ENCODE measurements around the gene ANKFN1. TPM values are rescaled to one million over a fixed set of nuclear protein-coding genes. Genes with fewer than 3 reads are reported as not detected.

ANKFN1 gene
- polyA plus RNA-seq, 2 donors: 0.08 to 0.09 TPM

DNA sequence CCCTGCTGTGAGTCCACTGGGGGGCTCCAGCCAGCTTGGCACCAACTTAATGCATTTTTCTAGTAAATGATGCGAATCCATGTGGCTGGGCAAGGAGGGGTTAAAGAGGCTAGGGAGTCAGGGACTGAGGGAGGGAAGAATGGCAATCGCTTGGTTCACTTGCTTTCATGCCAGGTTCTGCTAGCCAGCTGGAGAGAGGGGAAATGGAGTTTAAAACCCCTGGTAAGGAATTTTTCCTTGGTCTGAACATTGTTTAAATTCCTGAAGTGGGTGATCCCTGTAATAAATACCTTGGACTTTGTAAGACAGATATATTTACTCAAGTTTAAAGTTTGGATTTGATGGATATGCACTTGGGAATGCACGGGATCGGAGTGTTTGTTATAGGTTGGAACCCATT lies 22.8 kb downstream of the ANKFN1 start:
- H3K36me3 ChIP-seq (ENCODE audit: control insufficient read depth in 2 of 2, insufficient read depth in 2 of 2, low read length in 1 of 2): no peaks in the 10 kb centered on the region
- no peak overlapping the region for H3K4me3 ChIP-seq (ENCODE audit: low read depth in 1 of 2, low read length in 2 of 2)
- H3K27ac ChIP-seq (ENCODE audit: low read depth in 2 of 2, low read length in 1 of 2): no peak overlapping the region
- no peaks in the 10 kb centered on the region for H3K9me3 ChIP-seq (ENCODE audit: control insufficient read depth in 2 of 2, insufficient read depth in 1 of 2, low read depth in 1 of 2, low read length in 1 of 2)
- H3K27me3 ChIP-seq (ENCODE audit: control insufficient read depth in 1 of 2, insufficient read depth in 2 of 2, low read length in 2 of 2): no peaks in the 10 kb centered on the region
- peaks cover 3 to 6% of the 10 kb centered on the region in 2 donors for H3K4me1 ChIP-seq (ENCODE audit: control insufficient read depth in 2 of 2, insufficient read depth in 2 of 2, low read length in 1 of 2)
- 58 to 65% methylated on average over 4 of the region's 4 CpGs for WGBS, 2 donors

DNA sequence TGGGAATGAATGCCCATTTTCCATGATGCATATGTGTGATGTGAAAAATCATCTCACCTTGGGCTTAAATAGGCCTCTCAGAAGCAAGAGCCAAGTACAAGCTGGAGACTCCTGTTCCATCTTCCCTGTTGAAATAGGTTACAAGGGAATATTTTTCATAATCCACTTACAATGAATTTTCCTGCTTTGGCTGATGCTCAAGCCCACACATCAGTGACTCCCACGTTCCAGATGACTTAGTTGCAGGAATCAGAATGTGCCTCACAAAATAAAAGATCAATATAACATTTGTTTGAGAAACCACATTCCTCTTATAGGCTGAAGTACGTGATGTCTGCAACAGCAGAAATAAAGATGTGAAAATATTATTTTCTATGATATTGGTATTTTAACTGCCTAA lies 24.1 kb downstream of the ANKFN1 start:
- Histone ChIP-seq H3K27me3 (ENCODE audit: control insufficient read depth in 1 of 2, insufficient read depth in 2 of 2, low read length in 2 of 2) (no peaks in the 10 kb centered on the region), H3K9me3 (ENCODE audit: control insufficient read depth in 2 of 2, insufficient read depth in 1 of 2, low read depth in 1 of 2, low read length in 1 of 2) (no peaks in the 10 kb centered on the region), H3K4me3 (ENCODE audit: low read depth in 1 of 2, low read length in 2 of 2) (no peak overlapping the region), H3K4me1 (ENCODE audit: control insufficient read depth in 2 of 2, insufficient read depth in 2 of 2, low read length in 1 of 2) (peaks cover 3 to 6% of the 10 kb centered on the region in 2 donors), H3K36me3 (ENCODE audit: control insufficient read depth in 2 of 2, insufficient read depth in 2 of 2, low read length in 1 of 2) (no peaks in the 10 kb centered on the region), H3K27ac (ENCODE audit: low read depth in 2 of 2, low read length in 1 of 2) (no peak overlapping the region)
- 52 to 73% methylated on average over 2 of the region's 2 CpGs for WGBS, 2 donors

DNA sequence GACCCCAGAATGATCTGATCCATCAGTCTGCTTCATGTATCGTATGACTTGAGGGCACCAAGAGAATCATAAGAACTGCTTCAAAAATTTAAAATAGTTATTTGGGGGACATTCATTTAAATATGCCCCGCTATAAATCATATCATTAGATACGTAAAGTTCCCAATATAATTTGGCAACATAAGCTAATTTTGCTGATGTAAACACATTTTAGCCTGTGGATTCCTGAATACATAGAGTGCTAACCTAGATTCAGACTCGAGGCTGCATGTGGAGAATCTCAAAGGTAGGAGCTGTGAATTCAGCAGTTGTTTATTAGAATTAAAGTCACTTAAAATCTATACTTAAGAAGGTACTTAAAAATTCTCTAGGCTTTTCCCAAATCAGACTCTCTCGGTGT lies 24.9 kb downstream of the ANKFN1 start:
- Histone ChIP-seq H3K4me3 (ENCODE audit: low read depth in 1 of 2, low read length in 2 of 2) (no peak overlapping the region), H3K27ac (ENCODE audit: low read depth in 2 of 2, low read length in 1 of 2) (no peak overlapping the region), H3K36me3 (ENCODE audit: control insufficient read depth in 2 of 2, insufficient read depth in 2 of 2, low read length in 1 of 2) (no peaks in the 10 kb centered on the region), H3K9me3 (ENCODE audit: control insufficient read depth in 2 of 2, insufficient read depth in 1 of 2, low read depth in 1 of 2, low read length in 1 of 2) (no peaks in the 10 kb centered on the region), H3K4me1 (ENCODE audit: control insufficient read depth in 2 of 2, insufficient read depth in 2 of 2, low read length in 1 of 2) (peaks cover 3 to 6% of the 10 kb centered on the region in 2 donors), H3K27me3 (ENCODE audit: control insufficient read depth in 1 of 2, insufficient read depth in 2 of 2, low read length in 2 of 2) (no peaks in the 10 kb centered on the region)
- 89 to 90% methylated on average over 5 of the region's 5 CpGs for WGBS, 2 donors

DNA sequence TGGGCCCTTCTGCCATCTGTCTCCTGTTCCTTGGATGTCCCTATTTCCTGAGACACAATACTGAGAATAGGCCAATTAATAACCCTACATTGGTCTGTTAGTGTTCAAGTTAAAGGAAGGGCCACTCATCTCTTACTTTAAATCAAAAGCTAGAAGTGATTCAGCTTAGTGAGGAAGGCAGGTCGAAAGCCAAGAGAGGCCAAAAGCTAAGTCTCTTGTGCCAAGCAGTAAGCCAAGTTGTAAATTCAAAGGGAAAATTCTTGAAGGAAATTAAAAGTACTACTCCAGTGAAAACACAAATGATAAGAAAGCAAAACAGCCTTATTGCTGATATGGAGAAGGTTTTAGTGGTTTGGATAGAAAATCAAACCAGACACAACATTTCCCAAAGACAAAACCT lies 28.8 kb downstream of the ANKFN1 start:
- H3K36me3 ChIP-seq (ENCODE audit: control insufficient read depth in 2 of 2, insufficient read depth in 2 of 2, low read length in 1 of 2): no peaks in the 10 kb centered on the region
- H3K4me3 ChIP-seq (ENCODE audit: low read depth in 1 of 2, low read length in 2 of 2): no peak overlapping the region
- H3K27me3 ChIP-seq (ENCODE audit: control insufficient read depth in 1 of 2, insufficient read depth in 2 of 2, low read length in 2 of 2): no peaks in the 10 kb centered on the region
- WGBS, 2 donors: 72 to 74% methylated on average over 1 of the region's 1 CpG
- H3K4me1 ChIP-seq (ENCODE audit: control insufficient read depth in 2 of 2, insufficient read depth in 2 of 2, low read length in 1 of 2): no peaks in the 10 kb centered on the region
- no peak overlapping the region for H3K27ac ChIP-seq (ENCODE audit: low read depth in 2 of 2, low read length in 1 of 2)
- no peaks in the 10 kb centered on the region for H3K9me3 ChIP-seq (ENCODE audit: control insufficient read depth in 2 of 2, insufficient read depth in 1 of 2, low read depth in 1 of 2, low read length in 1 of 2)

DNA sequence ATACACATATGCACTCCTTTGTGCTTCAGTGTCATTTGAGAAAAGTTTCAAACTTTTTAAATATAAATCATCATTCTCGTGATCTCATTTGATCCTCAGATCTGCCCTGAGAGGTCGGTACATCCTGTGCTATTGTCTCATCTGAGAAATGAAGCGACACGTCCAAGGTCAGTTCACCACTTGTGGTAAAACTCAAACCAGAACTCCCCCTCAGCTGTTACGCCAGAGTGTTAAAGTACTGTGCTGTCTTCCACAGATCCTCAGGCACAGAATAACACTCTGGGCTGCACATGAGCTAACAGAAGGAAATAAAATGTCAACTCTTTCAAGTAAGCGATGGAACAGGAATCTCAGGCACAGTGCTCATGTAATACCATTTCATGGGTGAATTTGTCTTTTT lies 31.4 kb downstream of the ANKFN1 start:
- H3K9me3 ChIP-seq (ENCODE audit: control insufficient read depth in 2 of 2, insufficient read depth in 1 of 2, low read depth in 1 of 2, low read length in 1 of 2): no peaks in the 10 kb centered on the region
- no peaks in the 10 kb centered on the region for H3K27me3 ChIP-seq (ENCODE audit: control insufficient read depth in 1 of 2, insufficient read depth in 2 of 2, low read length in 2 of 2)
- no peaks in the 10 kb centered on the region for H3K4me1 ChIP-seq (ENCODE audit: control insufficient read depth in 2 of 2, insufficient read depth in 2 of 2, low read length in 1 of 2)
- WGBS, 2 donors: 74 to 84% methylated on average over 6 of the region's 6 CpGs
- no peak overlapping the region for H3K27ac ChIP-seq (ENCODE audit: low read depth in 2 of 2, low read length in 1 of 2)
- no peak overlapping the region for H3K4me3 ChIP-seq (ENCODE audit: low read depth in 1 of 2, low read length in 2 of 2)
- H3K36me3 ChIP-seq (ENCODE audit: control insufficient read depth in 2 of 2, insufficient read depth in 2 of 2, low read length in 1 of 2): no peaks in the 10 kb centered on the region

DNA sequence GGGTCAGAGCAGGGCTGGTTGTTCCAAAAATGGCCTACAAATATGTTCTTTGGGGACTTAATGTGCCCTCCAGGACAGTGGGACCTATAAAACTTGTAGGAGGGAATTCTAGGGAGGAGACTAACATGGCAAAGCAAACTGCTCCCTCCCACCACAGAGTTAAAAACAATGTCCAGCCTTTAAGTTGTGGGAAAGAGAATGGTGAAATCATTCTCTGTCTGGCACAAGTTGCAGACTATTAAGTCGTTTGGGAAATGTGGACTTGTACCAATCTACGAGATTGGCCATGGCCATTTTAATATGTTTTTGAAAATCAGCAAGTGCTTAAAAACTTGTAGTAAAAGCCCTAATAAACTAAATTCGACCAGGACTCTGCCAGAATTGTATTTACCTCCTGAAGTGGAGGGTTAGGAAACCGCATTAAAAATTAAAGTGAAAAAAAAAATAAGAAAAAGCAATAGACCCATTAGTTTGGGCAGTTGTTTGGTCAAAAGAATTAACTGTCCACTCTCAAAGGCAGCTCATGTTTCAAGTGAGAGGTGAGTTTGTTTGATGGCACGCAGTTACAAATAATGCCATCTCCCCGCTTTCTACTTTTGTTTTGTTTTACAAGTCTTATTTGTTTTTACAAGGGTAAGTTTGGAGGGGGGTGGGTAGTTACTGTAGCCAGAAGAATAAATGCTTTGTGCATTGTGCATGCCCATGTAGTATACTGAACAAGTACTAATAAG lies 32.4 kb downstream of the ANKFN1 start:
- H3K27me3 ChIP-seq (ENCODE audit: control insufficient read depth in 1 of 2, insufficient read depth in 2 of 2, low read length in 2 of 2): no peaks in the 10 kb centered on the region
- no peaks in the 10 kb centered on the region for H3K9me3 ChIP-seq (ENCODE audit: control insufficient read depth in 2 of 2, insufficient read depth in 1 of 2, low read depth in 1 of 2, low read length in 1 of 2)
- WGBS, 2 donors: 62 to 71% methylated on average over 6 of the region's 6 CpGs
- no peaks in the 10 kb centered on the region for H3K36me3 ChIP-seq (ENCODE audit: control insufficient read depth in 2 of 2, insufficient read depth in 2 of 2, low read length in 1 of 2)
- H3K4me3 ChIP-seq (ENCODE audit: low read depth in 1 of 2, low read length in 2 of 2): no peak overlapping the region
- no peaks in the 10 kb centered on the region for H3K4me1 ChIP-seq (ENCODE audit: control insufficient read depth in 2 of 2, insufficient read depth in 2 of 2, low read length in 1 of 2)
- no peak overlapping the region for H3K27ac ChIP-seq (ENCODE audit: low read depth in 2 of 2, low read length in 1 of 2)

DNA sequence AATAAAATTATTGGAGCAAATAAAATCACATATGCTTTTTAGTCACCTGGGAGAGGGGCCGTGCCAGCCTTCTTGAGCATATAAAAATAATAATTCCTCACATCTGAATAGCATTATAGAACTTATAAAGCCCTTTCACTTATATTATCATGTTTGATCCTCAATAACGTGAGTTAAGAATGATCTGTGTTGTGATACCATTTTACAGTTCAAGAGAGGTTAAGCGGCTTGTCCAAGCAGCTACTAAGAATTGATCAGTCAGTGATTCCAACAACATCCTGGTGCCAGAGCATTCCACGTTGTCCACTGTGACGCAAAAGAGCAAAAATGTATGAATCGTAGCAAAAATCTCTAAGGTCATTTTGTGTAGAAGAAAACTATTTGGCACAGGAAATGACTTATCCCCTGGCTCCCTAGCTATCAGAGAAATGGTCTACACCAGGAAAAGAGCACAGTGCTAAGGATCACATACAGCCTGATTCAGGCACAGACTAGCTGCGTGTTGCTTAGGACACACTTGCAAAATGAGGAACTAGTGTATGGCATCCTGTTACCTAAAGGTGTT lies 33.0 kb downstream of the ANKFN1 start:
- no peak overlapping the region for H3K27ac ChIP-seq (ENCODE audit: low read depth in 2 of 2, low read length in 1 of 2)
- 81 to 83% methylated on average over 7 of the region's 7 CpGs for WGBS, 2 donors
- H3K27me3 ChIP-seq (ENCODE audit: control insufficient read depth in 1 of 2, insufficient read depth in 2 of 2, low read length in 2 of 2): no peaks in the 10 kb centered on the region
- no peak overlapping the region for H3K4me3 ChIP-seq (ENCODE audit: low read depth in 1 of 2, low read length in 2 of 2)
- no peaks in the 10 kb centered on the region for H3K4me1 ChIP-seq (ENCODE audit: control insufficient read depth in 2 of 2, insufficient read depth in 2 of 2, low read length in 1 of 2)
- H3K9me3 ChIP-seq (ENCODE audit: control insufficient read depth in 2 of 2, insufficient read depth in 1 of 2, low read depth in 1 of 2, low read length in 1 of 2): no peaks in the 10 kb centered on the region
- H3K36me3 ChIP-seq (ENCODE audit: control insufficient read depth in 2 of 2, insufficient read depth in 2 of 2, low read length in 1 of 2): no peaks in the 10 kb centered on the region

DNA sequence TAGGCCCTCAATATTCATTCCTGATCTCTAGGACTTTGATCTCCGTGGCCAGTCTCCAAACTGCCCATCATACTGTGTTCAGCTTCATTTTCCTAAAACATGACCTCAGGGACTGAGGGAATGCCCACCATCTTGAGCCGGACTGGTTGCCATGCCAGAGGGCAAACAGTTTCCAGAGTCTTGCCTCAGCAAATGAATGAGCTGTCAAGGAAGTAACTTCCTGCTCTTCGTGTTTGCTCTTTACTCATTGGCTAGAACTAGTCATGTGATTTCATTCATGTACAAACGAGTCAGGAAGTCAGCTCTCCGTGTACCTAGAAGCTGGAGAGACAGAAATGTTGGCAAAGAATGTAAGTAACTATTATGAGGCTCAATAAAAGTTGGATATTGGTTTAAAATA lies 50.2 kb downstream of the ANKFN1 start:
- no peak overlapping the region for H3K4me3 ChIP-seq (ENCODE audit: low read depth in 1 of 2, low read length in 2 of 2)
- H3K9me3 ChIP-seq (ENCODE audit: control insufficient read depth in 2 of 2, insufficient read depth in 1 of 2, low read depth in 1 of 2, low read length in 1 of 2): no peaks in the 10 kb centered on the region
- WGBS, 2 donors: 52 to 60% methylated on average over 5 of the region's 5 CpGs
- no peaks in the 10 kb centered on the region for H3K27me3 ChIP-seq (ENCODE audit: control insufficient read depth in 1 of 2, insufficient read depth in 2 of 2, low read length in 2 of 2)
- no peak overlapping the region for H3K27ac ChIP-seq (ENCODE audit: low read depth in 2 of 2, low read length in 1 of 2)
- H3K36me3 ChIP-seq (ENCODE audit: control insufficient read depth in 2 of 2, insufficient read depth in 2 of 2, low read length in 1 of 2): no peaks in the 10 kb centered on the region
- H3K4me1 ChIP-seq (ENCODE audit: control insufficient read depth in 2 of 2, insufficient read depth in 2 of 2, low read length in 1 of 2): no peaks in the 10 kb centered on the region

DNA sequence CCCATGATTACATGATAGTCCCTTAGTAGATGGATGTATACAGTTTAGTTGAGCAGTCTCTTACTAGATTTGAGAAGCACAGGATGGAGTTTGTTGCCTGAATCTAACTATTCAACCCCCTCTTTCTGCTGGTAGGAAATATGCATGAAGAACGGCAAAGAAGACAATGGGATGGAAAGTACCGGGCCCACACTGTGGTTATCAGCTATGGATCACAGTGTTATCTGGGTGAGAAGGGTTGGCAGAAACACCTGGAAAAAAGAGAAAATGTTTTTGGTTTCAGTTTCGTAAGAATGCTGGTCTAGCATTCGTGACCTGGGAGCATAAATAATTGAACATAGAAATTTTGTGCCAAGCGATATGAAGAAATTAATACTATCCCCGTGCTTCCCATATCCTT lies 53.1 kb downstream of the ANKFN1 start:
- WGBS, 2 donors: 73% methylated on average over 6 of the region's 6 CpGs
- H3K36me3 ChIP-seq (ENCODE audit: control insufficient read depth in 2 of 2, insufficient read depth in 2 of 2, low read length in 1 of 2): no peaks in the 10 kb centered on the region

DNA sequence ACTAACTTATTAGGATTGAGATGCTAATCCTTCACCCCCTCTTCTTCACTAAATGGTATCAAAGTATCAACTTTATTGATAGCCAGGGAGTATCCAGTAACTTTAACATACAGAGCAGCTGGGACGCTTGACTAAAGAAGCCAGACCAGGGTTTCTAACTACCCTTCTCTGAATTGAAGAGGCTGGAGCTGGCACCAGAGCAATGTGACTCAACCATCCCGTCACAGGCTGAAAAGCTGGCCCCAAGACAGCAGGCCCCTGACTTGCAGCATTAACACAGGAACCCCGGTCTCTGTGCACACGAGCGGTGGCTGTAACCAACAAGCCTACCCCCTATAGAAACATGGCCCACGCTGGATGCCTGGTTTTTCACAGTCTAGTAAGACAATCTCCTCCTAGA lies 59.8 kb downstream of the ANKFN1 start:
- WGBS, 2 donors: 79 to 80% methylated on average over 6 of the region's 6 CpGs
- no peaks in the 10 kb centered on the region for H3K27me3 ChIP-seq (ENCODE audit: control insufficient read depth in 1 of 2, insufficient read depth in 2 of 2, low read length in 2 of 2)
- H3K9me3 ChIP-seq (ENCODE audit: control insufficient read depth in 2 of 2, insufficient read depth in 1 of 2, low read depth in 1 of 2, low read length in 1 of 2): no peaks in the 10 kb centered on the region
- no peak overlapping the region for H3K4me3 ChIP-seq (ENCODE audit: low read depth in 1 of 2, low read length in 2 of 2)
- H3K27ac ChIP-seq (ENCODE audit: low read depth in 2 of 2, low read length in 1 of 2): no peak overlapping the region
- no peaks in the 10 kb centered on the region for H3K36me3 ChIP-seq (ENCODE audit: control insufficient read depth in 2 of 2, insufficient read depth in 2 of 2, low read length in 1 of 2)
- no peaks in the 10 kb centered on the region for H3K4me1 ChIP-seq (ENCODE audit: control insufficient read depth in 2 of 2, insufficient read depth in 2 of 2, low read length in 1 of 2)

More for the DNA sequence above, 53.1 kb downstream of the ANKFN1 start:
- Histone ChIP-seq H3K4me1 (ENCODE audit: control insufficient read depth in 2 of 2, insufficient read depth in 2 of 2, low read length in 1 of 2) (no peaks in the 10 kb centered on the region), H3K9me3 (ENCODE audit: control insufficient read depth in 2 of 2, insufficient read depth in 1 of 2, low read depth in 1 of 2, low read length in 1 of 2) (no peaks in the 10 kb centered on the region), H3K27me3 (ENCODE audit: control insufficient read depth in 1 of 2, insufficient read depth in 2 of 2, low read length in 2 of 2) (no peaks in the 10 kb centered on the region), H3K4me3 (ENCODE audit: low read depth in 1 of 2, low read length in 2 of 2) (no peak overlapping the region), H3K27ac (ENCODE audit: low read depth in 2 of 2, low read length in 1 of 2) (no peak overlapping the region)
